GM12878 (cell line): ENCODE data around the gene ZBTB24. TPM values are rescaled to one million over a fixed set of nuclear protein-coding genes. Genes with fewer than 3 reads are reported as not detected.

Experiments
- ATAC-seq: fragments of 200-7000 bp; cut with Tn5 transposase; 3 replicates; pipeline ENCODE4 v1.9.1; 2020; ENCODE audit warnings: mild to moderate bottlenecking, moderate library complexity
- BruUV-seq: library from RNA; stranded (reverse); fragments of 400-500 nt; replicated peaks from 2 replicates; lab custom pipeline; 2021; lab: Mats Ljungman, UMichigan
- CTCF ChIA-PET: fragments of 300-600 bp; sonication (Branson Sonifier 250); formaldehyde crosslinking; extraction: SDS; loops from one replicate; lab custom pipeline; 2021; ENCODE audit warnings: inconsistent platforms; lab: Yijun Ruan, JAX
- POLR2A ChIA-PET: fragments of 350-600 bp; formaldehyde crosslinking; extraction: SDS; loops from one replicate; lab custom pipeline; 2021; ENCODE audit warnings: inconsistent platforms; lab: Charles Lee
- RAD21 ChIA-PET: fragments of 300-600 bp; sonication (Branson Sonifier 250); formaldehyde crosslinking; loops from one replicate; lab custom pipeline; 2023; ENCODE audit warnings: antibody characterized with exemption; ENCODE audit not compliant: unreplicated experiment; lab: Charles Lee
- SMC1A ChIA-PET: fragments of 300-600 bp; sonication (Branson Sonifier 250); formaldehyde crosslinking; loops from one replicate; lab custom pipeline; 2023; ENCODE audit not compliant: unreplicated experiment, uncharacterized antibody; lab: Charles Lee
- DNase-seq: peaks from one replicate; pipeline ENCODE4 v3.0.0-alpha.2; 2011; ENCODE audit warnings: low read depth, low spot score
- FAIRE-seq: peaks from 3 replicates; lab custom pipeline; 2011; peaks lifted over from hg19 to GRCh38; lab: Jason Lieb, UNC
- H2AFZ ChIP-seq: 2 replicates; pipeline ENCODE4 v1.6.0; 2011; ENCODE audit warnings: low read depth, low read length, control low read depth; ENCODE audit not compliant: control insufficient read depth
- H3K27ac ChIP-seq: 2 replicates; pipeline ENCODE4 v1.5.1; 2011; ENCODE audit warnings: control low read depth; ENCODE audit not compliant: control insufficient read depth, insufficient read depth
- H3K27me3 ChIP-seq, 2 experiments: replicated peaks in 1 of 2; 2 replicates each; pipeline versions ENCODE4 v1.6.0 to v1.6.1; 2011; ENCODE audit warnings: low read length in 1 of 2; ENCODE audit not compliant: control insufficient read depth in 2 of 2, insufficient read depth in 2 of 2
- H3K36me3 ChIP-seq, 2 experiments: 2 replicates each; pipeline ENCODE4 v1.5.1; 2011; ENCODE audit warnings: low read length in 1 of 2; ENCODE audit not compliant: control insufficient read depth in 2 of 2, insufficient read depth in 2 of 2
- H3K4me1 ChIP-seq: 2 replicates; pipeline ENCODE4 v1.6.1; 2011; ENCODE audit warnings: mild to moderate bottlenecking, low read length, moderate library complexity, mixed read lengths; ENCODE audit not compliant: control insufficient read depth, insufficient read depth
- H3K4me2 ChIP-seq: 2 replicates; pipeline ENCODE4 v1.6.0; 2011; ENCODE audit warnings: control low read depth; ENCODE audit not compliant: control insufficient read depth, insufficient read depth
- H3K4me3 ChIP-seq: fragments of 200-600 bp; sonication (generic); 2 replicates; pipeline ENCODE4 v1.5.1; 2016
- H3K79me2 ChIP-seq: 2 replicates; pipeline ENCODE4 v1.6.0; 2011; ENCODE audit warnings: low read length; ENCODE audit not compliant: control insufficient read depth, insufficient read depth
- H3K9ac ChIP-seq: 2 replicates; pipeline ENCODE4 v1.8.0; 2011; ENCODE audit warnings: low read length, control low read depth, mixed read lengths; ENCODE audit not compliant: control insufficient read depth, insufficient read depth
- H3K9me3 ChIP-seq: replicated peaks from 3 replicates; pipeline ENCODE4 v1.5.1; 2011; ENCODE audit warnings: mild to moderate bottlenecking, low read length; ENCODE audit not compliant: control insufficient read depth, insufficient read depth
- H4K20me1 ChIP-seq: 2 replicates; pipeline ENCODE4 v1.6.0; 2011; ENCODE audit not compliant: control insufficient read depth, insufficient read depth
- ASH2L ChIP-seq: fragments of 300-600, 200-600 bp; sonication (generic); IDR thresholded peaks from 2 replicates; pipeline ENCODE4 v1.6.1; 2017; ENCODE audit warnings: low read depth, mild to moderate bottlenecking, borderline replicate concordance
- CREB1 ChIP-seq: IDR thresholded peaks from 2 replicates; pipeline ENCODE4 v1.6.1; 2012; ENCODE audit warnings: low read depth, mild to moderate bottlenecking, inconsistent platforms
- EED ChIP-seq: sonication (generic); IDR thresholded peaks from 2 replicates; pipeline ENCODE4 v1.6.1; 2016; ENCODE audit warnings: antibody characterized with exemption, low read depth
- ESRRA ChIP-seq: IDR thresholded peaks from 2 replicates; pipeline ENCODE4 v1.6.1; 2012; ENCODE audit warnings: mild to moderate bottlenecking, low read length, improper control_type of control experiment
- ETV6 ChIP-seq, 2 experiments: fragments of 450-650 bp in 1 of 2; IDR thresholded peaks in 1 of 2; conservative IDR thresholded peaks in 1 of 2; 2 replicates each; pipeline ENCODE4 v1.6.1; 2014; ENCODE audit warnings: antibody characterized with exemption in 1 of 2, borderline replicate concordance in 1 of 2, low read depth in 1 of 2, mild to moderate bottlenecking in 1 of 2, moderate library complexity in 1 of 2
- FOXM1 ChIP-seq: IDR thresholded peaks from 2 replicates; pipeline ENCODE4 v1.6.1; 2012; ENCODE audit warnings: low read depth, mild to moderate bottlenecking, inconsistent platforms, low read length, moderate library complexity
- RCOR1 ChIP-seq: conservative IDR thresholded peaks from 2 replicates; pipeline ENCODE4 v1.6.1; 2012; ENCODE audit warnings: low read depth, low read length, improper control_type of control experiment
- SIN3A ChIP-seq: IDR thresholded peaks from 2 replicates; pipeline ENCODE4 v1.6.1; 2012; ENCODE audit warnings: low read depth, low read length, improper control_type of control experiment
- SREBF2 ChIP-seq: IDR thresholded peaks from 2 replicates; pipeline ENCODE4 v1.6.1; 2012; ENCODE audit warnings: mild to moderate bottlenecking, low read length
- WRNIP1 ChIP-seq: IDR thresholded peaks from 2 replicates; pipeline ENCODE4 v1.6.1; 2011; ENCODE audit warnings: low read depth, low read length, improper control_type of control experiment, borderline replicate concordance
- ZSCAN29 ChIP-seq: fragments of 450-650 bp; IDR thresholded peaks from 2 replicates; pipeline ENCODE4 v1.6.1; 2017; ENCODE audit warnings: mild to moderate bottlenecking, moderate library complexity
- WGBS: methylation state at CpG from one replicate; pipeline ENCODE4 v1.1.6; 2016; ENCODE audit warnings: low lambda C conversion rate; ENCODE audit not compliant: insufficient replicate concordance, insufficient coverage; ENCODE audit errors: missing lambda C conversion rate; 5-methylcytosine and 5-hydroxymethylcytosine counted together
- in situ Hi-C: fragments of 300-500 bp; cut with MboI; formaldehyde crosslinking; loops from 9 replicates; pipeline ENCODE4 v1.14.3; 2018; ENCODE audit warnings: mixed read lengths
- intact Hi-C: fragments of 100-400 bp; cut with micrococcal nuclease; formaldehyde crosslinking; loops from one replicate; pipeline ENCODE4 v1.14.2; 2022; ENCODE audit not compliant: unreplicated experiment
- polyA plus RNA-seq, 11 experiments: library from polyadenylated mRNA; depleted of rRNA in 4 of 11; unstranded in 6 of 11; stranded (reverse) in 5 of 11; fragments of >200 nt; fragmentation: Nextera tagmentation in 4 of 11; fragmentation: Illumina TruSeq in 1 of 11; extraction: Ambion mirVana in 4 of 11; extraction: Trizol in 1 of 11; gene quantifications; 1 replicate in 1 of 11; 2 replicates in 10 of 11; pipeline versions ENCODE4 v1.2.1 to v1.2.3, GENCODE V29; 2011 to 2016; ENCODE audit warnings: inconsistent platforms in 2 of 11, missing spikeins in 2 of 11, low read depth in 1 of 11
- total RNA-seq, 4 experiments: library from RNA; depleted of rRNA in 3 of 4; stranded (reverse); fragments of >200 nt in 3 of 4; fragmentation: Illumina TruSeq in 1 of 4; extraction: Trizol in 1 of 4; gene quantifications; 2 replicates each; pipeline versions ENCODE4 v1.2.1 to v1.2.3, GENCODE V29; 2013 to 2021
- TF ChIP-seq, protein P1 (sequence below): fragments of 450-650 bp; IDR thresholded peaks from 2 replicates; pipeline ENCODE4 v1.6.1; 2017; ENCODE audit warnings: mild to moderate bottlenecking, low read depth, inconsistent platforms; ENCODE audit not compliant: poor library complexity, severe bottlenecking
- TF ChIP-seq, protein P2 (sequence below): IDR thresholded peaks from 2 replicates; pipeline ENCODE4 v1.6.1; 2011; ENCODE audit warnings: borderline replicate concordance, low read depth, mild to moderate bottlenecking, moderate library complexity, mixed read lengths, low read length; ENCODE audit not compliant: insufficient read depth; ENCODE audit errors: extremely low read length
- TF ChIP-seq, protein P3 (sequence below): fragments of 450-650 bp; IDR thresholded peaks from 2 replicates; pipeline ENCODE4 v1.6.1; 2018; ENCODE audit warnings: borderline replicate concordance, mild to moderate bottlenecking; ENCODE audit not compliant: partially characterized antibody

Gene ZBTB24
- total and polyA plus RNA-seq, 10 of the 15 experiments (the other 5 are each of a cell fraction or from before 2014, with no cell fraction given): 2.9 to 17.7 (median 8.5) TPM

DNA sequence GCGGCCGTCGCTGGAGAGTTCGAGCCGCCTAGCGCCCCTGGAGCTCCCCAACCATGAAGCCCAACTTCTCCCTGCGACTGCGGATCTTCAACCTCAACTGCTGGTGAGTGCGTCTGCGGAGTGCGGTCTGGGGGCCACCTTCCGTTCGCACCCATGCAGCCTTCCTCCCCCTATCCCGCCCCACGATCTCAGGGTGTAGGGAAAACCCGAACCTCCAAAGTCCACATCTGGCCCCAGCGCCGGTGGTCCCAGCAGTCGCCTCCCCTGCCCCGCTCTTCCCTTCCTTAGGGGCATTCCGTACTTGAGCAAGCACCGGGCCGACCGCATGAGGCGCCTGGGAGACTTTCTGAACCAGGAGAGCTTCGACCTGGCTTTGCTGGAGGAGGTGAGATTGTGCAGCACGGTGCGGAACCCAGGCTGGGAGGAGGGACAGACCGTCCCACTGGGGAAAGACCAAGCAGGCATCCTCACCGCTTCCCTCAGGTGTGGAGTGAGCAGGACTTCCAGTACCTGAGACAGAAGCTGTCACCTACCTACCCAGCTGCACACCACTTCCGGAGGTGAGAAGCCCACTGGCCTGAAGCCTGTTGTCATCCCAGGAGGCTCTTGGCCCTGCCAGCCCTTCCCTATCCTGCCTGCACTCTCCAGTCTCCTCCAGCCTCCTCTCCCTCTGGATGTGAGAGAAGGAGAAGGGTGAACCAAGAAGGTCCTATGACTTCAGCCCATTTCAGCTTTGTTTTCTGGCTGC lies 41.8 kb downstream of the ZBTB24 start:
- TSS peak; percentile 54 for BruUV-seq
- ChIA-PET RAD21 (interaction anchor here (0.6 to 4.4 kb wide), 15 partner anchors 11 to 282 kb away, joined by 3 to 34 read pairs (median 4); partner anchors contain the start of genes CD164, MICAL1 and ZBTB24), SMC1A (interaction anchor here (1.0 to 4.7 kb wide), 12 partner anchors 9 to 359 kb away, joined by 3 to 34 read pairs (median 6); partner anchors contain the start of gene MICAL1), CTCF (interaction anchor here (0.8 to 4.8 kb wide), 10 partner anchors 9 to 598 kb away, joined by 3 to 30 read pairs (median 9); partner anchors contain the start of genes CD164, MICAL1, SESN1 and ZBTB24), POLR2A (interaction anchor here (0.6 to 5.5 kb wide), 14 partner anchors 9 to 882 kb away, joined by 3 to 74 read pairs (median 4); partner anchors contain the start of genes AK9, CD164, CDC40 and FIG4)
- WGBS: under 1% methylated on average over 31 of the region's 31 CpGs
- ATAC-seq (peak; percentile 59), DNase-seq (no peak), FAIRE-seq (peak; percentile 80)
- Histone ChIP-seq H3K4me3 (peak overlapping the region; percentile 87), H3K27me3 (no peaks in the 10 kb centered on the region), H3K9me3 (no peaks in the 10 kb centered on the region), H3K79me2 (peaks cover 7% of the 10 kb centered on the region), H3K4me1 (peaks cover 12% of the 10 kb centered on the region), H4K20me1 (no peaks in the 10 kb centered on the region), H3K4me2 (peak overlapping the region; percentile 97), H3K36me3 (peaks cover 10 to 19% of the 10 kb centered on the region in 2 experiments), H3K27ac (peak overlapping the region; percentile 81), H2AFZ (peak overlapping the region; percentile 90), H3K9ac (peak overlapping the region; percentile 90)
- intact Hi-C loops (no loop called here), in situ Hi-C loops (no loop called here)
- TF ChIP-seq FOXM1 (no peak), SIN3A (0 out of 2 replicates have a peak, but pooled peaks have one; percentile 8), RCOR1 (no peak), CREB1 (no peak), WRNIP1 (no peak), ASH2L (no peak), SREBF2 (no peak), ESRRA (no peak), ZSCAN29 (no peak), ETV6 (conservative IDR thresholded peaks at IDR 0.05 in 1 of 2, IDR thresholded peaks at IDR 0.05 in 1 of 2; ENCODE audit: borderline replicate concordance in 1 of 2, low read depth in 1 of 2) (no peak), EED (no peak; the same call in 1 of the 2 replicates)
- TF ChIP-seq, protein P1, sequence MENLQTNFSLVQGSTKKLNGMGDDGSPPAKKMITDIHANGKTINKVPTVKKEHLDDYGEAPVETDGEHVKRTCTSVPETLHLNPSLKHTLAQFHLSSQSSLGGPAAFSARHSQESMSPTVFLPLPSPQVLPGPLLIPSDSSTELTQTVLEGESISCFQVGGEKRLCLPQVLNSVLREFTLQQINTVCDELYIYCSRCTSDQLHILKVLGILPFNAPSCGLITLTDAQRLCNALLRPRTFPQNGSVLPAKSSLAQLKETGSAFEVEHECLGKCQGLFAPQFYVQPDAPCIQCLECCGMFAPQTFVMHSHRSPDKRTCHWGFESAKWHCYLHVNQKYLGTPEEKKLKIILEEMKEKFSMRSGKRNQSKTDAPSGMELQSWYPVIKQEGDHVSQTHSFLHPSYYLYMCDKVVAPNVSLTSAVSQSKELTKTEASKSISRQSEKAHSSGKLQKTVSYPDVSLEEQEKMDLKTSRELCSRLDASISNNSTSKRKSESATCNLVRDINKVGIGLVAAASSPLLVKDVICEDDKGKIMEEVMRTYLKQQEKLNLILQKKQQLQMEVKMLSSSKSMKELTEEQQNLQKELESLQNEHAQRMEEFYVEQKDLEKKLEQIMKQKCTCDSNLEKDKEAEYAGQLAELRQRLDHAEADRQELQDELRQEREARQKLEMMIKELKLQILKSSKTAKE: no peak
- TF ChIP-seq, protein P2, sequence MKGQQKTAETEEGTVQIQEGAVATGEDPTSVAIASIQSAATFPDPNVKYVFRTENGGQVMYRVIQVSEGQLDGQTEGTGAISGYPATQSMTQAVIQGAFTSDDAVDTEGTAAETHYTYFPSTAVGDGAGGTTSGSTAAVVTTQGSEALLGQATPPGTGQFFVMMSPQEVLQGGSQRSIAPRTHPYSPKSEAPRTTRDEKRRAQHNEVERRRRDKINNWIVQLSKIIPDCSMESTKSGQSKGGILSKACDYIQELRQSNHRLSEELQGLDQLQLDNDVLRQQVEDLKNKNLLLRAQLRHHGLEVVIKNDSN: no peak
- TF ChIP-seq, protein P3, sequence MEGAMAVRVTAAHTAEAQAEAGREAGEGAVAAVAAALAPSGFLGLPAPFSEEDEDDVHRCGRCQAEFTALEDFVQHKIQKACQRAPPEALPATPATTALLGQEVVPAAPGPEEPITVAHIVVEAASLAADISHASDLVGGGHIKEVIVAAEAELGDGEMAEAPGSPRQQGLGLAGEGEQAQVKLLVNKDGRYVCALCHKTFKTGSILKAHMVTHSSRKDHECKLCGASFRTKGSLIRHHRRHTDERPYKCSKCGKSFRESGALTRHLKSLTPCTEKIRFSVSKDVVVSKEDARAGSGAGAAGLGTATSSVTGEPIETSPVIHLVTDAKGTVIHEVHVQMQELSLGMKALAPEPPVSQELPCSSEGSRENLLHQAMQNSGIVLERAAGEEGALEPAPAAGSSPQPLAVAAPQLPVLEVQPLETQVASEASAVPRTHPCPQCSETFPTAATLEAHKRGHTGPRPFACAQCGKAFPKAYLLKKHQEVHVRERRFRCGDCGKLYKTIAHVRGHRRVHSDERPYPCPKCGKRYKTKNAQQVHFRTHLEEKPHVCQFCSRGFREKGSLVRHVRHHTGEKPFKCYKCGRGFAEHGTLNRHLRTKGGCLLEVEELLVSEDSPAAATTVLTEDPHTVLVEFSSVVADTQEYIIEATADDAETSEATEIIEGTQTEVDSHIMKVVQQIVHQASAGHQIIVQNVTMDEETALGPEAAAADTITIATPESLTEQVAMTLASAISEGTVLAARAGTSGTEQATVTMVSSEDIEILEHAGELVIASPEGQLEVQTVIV: no peak
